K562 (cell line): Measurements from ENCODE around the gene EFEMP2. TPM values are rescaled to one million over a fixed set of nuclear protein-coding genes. Genes with fewer than 3 reads are reported as not detected.

Experiments used
- CBFA2T3 ChIP-seq: fragments of 450-650 bp; IDR thresholded peaks from 2 replicates; pipeline ENCODE4 v1.6.1; 2017
- ELF2 ChIP-seq: fragments of 250-450 bp; sonication (Bioruptor Pico); IDR thresholded peaks from 2 replicates; pipeline ENCODE4 v1.5.0; 2021; ENCODE audit warnings: mild to moderate bottlenecking
- GATA2 ChIP-seq: sonication (generic); formaldehyde crosslinking; IDR thresholded peaks from 2 replicates; pipeline ENCODE4 v1.4.0; 2020; ENCODE audit warnings: mild to moderate bottlenecking, missing genetic modification reagents
- HEY1 ChIP-seq: fragments of 250-450 bp; sonication (Bioruptor Pico); IDR thresholded peaks from 2 replicates; pipeline ENCODE4 v1.5.0; 2020; ENCODE audit warnings: mild to moderate bottlenecking, moderate library complexity, borderline replicate concordance
- LCOR ChIP-seq: sonication (generic); formaldehyde crosslinking; IDR thresholded peaks from 2 replicates; pipeline ENCODE4 v1.8.0; 2022; ENCODE audit warnings: mild to moderate bottlenecking, missing genetic modification reagents
- MYNN ChIP-seq, 2 experiments: sonication (generic); formaldehyde crosslinking in 1 of 2; IDR thresholded peaks; 2 replicates each; pipeline versions ENCODE4 v1.5.0 to v1.6.1; 2016 to 2020; ENCODE audit warnings: antibody characterized with exemption in 1 of 2, missing genetic modification reagents in 1 of 2
- PHTF2 ChIP-seq: fragments of 250-450 bp; sonication (Bioruptor Pico); IDR thresholded peaks from 2 replicates; pipeline ENCODE4 v1.5.0; 2021; ENCODE audit warnings: mild to moderate bottlenecking
- POLR2AphosphoS2 ChIP-seq: IDR thresholded peaks from 2 replicates; pipeline ENCODE4 v1.6.1; 2012; ENCODE audit warnings: low read length, improper control_type of control experiment
- SMARCC2 ChIP-seq: fragments of 450-650 bp; IDR thresholded peaks from 2 replicates; pipeline ENCODE4 v1.6.1; 2017; ENCODE audit warnings: antibody characterized with exemption, moderate library complexity, mild to moderate bottlenecking, low read depth
- ZBED1 ChIP-seq: IDR thresholded peaks from 2 replicates; pipeline ENCODE4 v1.6.1; 2014
- ZNF23 ChIP-seq: fragments of 250-450 bp; sonication (Bioruptor Pico); IDR thresholded peaks from 2 replicates; pipeline ENCODE4 v1.4.0; 2020; ENCODE audit warnings: mild to moderate bottlenecking
- ZNF347 ChIP-seq: fragments of 450-650 bp; formaldehyde crosslinking; IDR thresholded peaks from 2 replicates; pipeline ENCODE4 v1.4.0; 2020; ENCODE audit warnings: low read depth, mild to moderate bottlenecking, moderate library complexity
- ZNF408 ChIP-seq: fragments of 250-450 bp; sonication (Bioruptor Pico); IDR thresholded peaks from 2 replicates; pipeline ENCODE4 v1.4.0; 2020; ENCODE audit warnings: low read depth, mild to moderate bottlenecking, moderate library complexity
- polyA plus RNA-seq, 8 experiments: library from polyadenylated mRNA; depleted of rRNA in 4 of 8; stranded (reverse) in 5 of 8; unstranded in 3 of 8; fragments of >200 nt; fragmentation: Nextera tagmentation in 2 of 8; fragmentation: Illumina TruSeq in 1 of 8; extraction: Ambion mirVana in 2 of 8; extraction: Trizol in 1 of 8; gene quantifications; 2 replicates each; pipeline versions ENCODE4 v1.2.1 to v1.2.3, GENCODE V29; 2011 to 2014; ENCODE audit warnings: inconsistent platforms in 1 of 8, missing spikeins in 1 of 8
- total RNA-seq, 7 experiments: library from RNA; depleted of rRNA in 6 of 7; stranded (reverse); fragments of >200 nt in 6 of 7; fragmentation: Illumina TruSeq in 2 of 7; extraction: Trizol in 2 of 7; gene quantifications; 2 replicates each; pipeline versions ENCODE4 v1.2.1 to v1.2.3, GENCODE V29; 2011 to 2021; ENCODE audit warnings: low replicate concordance in 1 of 7
- TF ChIP-seq, protein P1 (sequence below), 2 experiments: fragments of 450-650 bp in 1 of 2; sonication (generic) in 1 of 2; formaldehyde crosslinking in 1 of 2; IDR thresholded peaks; 2 replicates each; pipeline versions ENCODE4 v1.7.1 to v1.9.0; 2016 to 2022; ENCODE audit warnings: inconsistent platforms in 1 of 2, mild to moderate bottlenecking in 1 of 2, missing genetic modification reagents in 1 of 2
- TF ChIP-seq, protein P2 (sequence below): fragments of 250-450 bp; sonication (Bioruptor Pico); IDR thresholded peaks from 2 replicates; pipeline ENCODE4 v1.5.0; 2021; ENCODE audit warnings: mild to moderate bottlenecking, moderate library complexity

EFEMP2 gene
- total and polyA plus RNA-seq, 9 of the 15 experiments (the other 6 are each of a cell fraction or from before 2014, with no cell fraction given): 0.07 to 2.9 (median 0.69) TPM; not detected in 1

DNA sequence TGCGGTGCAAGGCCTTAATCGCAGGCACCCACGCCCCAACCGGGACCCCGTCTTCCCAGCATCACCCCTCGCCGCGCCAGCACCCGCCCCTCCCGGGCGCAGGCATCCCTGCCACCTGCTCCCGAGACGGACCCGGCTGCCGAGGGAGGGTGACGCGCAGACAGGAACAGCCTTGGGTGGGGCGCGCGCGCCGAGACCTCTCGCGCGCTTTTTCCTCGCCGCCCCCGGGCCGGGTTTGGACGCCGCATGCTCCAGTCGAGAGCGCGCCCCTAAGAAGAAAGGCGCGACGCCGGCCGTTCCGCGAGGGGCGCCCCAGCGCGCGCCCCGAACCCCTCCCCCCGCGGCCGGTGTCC lies 15.1 kb downstream of the EFEMP2 start (continued):
- TF ChIP-seq, protein P1, sequence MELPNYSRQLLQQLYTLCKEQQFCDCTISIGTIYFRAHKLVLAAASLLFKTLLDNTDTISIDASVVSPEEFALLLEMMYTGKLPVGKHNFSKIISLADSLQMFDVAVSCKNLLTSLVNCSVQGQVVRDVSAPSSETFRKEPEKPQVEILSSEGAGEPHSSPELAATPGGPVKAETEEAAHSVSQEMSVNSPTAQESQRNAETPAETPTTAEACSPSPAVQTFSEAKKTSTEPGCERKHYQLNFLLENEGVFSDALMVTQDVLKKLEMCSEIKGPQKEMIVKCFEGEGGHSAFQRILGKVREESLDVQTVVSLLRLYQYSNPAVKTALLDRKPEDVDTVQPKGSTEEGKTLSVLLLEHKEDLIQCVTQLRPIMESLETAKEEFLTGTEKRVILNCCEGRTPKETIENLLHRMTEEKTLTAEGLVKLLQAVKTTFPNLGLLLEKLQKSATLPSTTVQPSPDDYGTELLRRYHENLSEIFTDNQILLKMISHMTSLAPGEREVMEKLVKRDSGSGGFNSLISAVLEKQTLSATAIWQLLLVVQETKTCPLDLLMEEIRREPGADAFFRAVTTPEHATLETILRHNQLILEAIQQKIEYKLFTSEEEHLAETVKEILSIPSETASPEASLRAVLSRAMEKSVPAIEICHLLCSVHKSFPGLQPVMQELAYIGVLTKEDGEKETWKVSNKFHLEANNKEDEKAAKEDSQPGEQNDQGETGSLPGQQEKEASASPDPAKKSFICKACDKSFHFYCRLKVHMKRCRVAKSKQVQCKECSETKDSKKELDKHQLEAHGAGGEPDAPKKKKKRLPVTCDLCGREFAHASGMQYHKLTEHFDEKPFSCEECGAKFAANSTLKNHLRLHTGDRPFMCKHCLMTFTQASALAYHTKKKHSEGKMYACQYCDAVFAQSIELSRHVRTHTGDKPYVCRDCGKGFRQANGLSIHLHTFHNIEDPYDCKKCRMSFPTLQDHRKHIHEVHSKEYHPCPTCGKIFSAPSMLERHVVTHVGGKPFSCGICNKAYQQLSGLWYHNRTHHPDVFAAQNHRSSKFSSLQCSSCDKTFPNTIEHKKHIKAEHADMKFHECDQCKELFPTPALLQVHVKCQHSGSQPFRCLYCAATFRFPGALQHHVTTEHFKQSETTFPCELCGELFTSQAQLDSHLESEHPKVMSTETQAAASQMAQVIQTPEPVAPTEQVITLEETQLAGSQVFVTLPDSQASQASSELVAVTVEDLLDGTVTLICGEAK (IDR thresholded peaks at IDR 0.05): no peak
- TF ChIP-seq, protein P1 (CRISPR knock-in tag; IDR thresholded peaks at IDR 0.05): no peak
- no peak for TF ChIP-seq PHTF2
- TF ChIP-seq ZNF408 (CRISPR knock-in tag): no peak
- no peak for TF ChIP-seq GATA2 (CRISPR knock-in tag)
- TF ChIP-seq ELF2 (CRISPR knock-in tag): no peak
- TF ChIP-seq ZBED1: no peak
- TF ChIP-seq ZNF23 (CRISPR knock-in tag): no peak
- no peak for TF ChIP-seq SMARCC2
- TF ChIP-seq, protein P2, sequence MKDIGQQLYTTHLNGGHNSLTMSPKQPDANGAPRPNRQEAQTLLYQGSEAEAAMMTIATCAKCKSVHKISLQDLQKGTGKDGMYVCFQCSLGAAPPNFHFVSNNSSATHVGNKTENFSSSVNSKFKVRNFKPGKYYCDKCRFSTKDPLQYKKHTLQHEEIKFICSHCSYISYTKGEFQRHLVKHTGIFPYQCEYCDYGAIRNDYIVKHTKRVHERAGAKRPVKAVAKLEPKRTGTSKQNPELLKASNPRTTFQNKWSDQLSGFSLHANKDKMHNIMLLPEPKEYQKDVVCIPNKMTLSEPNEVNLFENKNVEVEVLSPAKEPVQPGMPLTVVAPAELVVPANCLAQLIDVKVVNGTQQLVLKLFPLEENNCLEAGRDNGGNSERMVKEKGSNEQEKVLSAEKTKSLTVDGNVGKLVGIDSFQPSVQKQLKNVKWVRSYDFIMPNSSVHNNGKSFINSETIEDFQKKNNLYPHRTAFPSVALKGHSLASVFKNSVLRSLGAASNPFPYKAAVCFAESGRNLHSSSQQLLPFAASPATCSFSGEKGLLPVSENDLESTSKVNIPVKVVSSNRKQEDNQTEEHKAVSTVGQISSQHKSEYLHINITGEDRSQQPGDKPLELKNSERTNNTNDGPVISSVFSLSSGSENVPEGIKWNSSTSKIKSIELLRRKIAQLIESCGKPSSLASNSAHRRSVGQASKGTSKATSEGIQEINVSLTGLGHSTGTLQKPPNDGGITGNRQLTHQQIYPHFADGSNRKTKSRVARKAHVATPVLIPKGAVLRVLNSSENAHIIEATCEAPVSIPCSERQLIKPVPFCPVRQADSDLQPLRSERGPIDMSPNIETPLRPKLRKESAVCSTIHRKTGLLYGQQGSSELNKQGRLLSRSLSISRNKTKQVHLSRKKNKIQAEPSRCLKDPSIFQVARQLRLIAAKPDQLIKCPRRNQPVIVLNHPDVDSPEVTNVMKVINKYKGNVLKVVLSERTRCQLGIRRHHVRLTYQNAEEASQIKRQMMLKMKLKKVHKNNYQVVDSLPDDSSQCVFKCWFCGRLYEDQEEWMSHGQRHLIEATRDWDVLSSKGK (CRISPR knock-in tag): no peak
- no peak for TF ChIP-seq POLR2AphosphoS2
- TF ChIP-seq MYNN (IDR thresholded peaks at IDR 0.05): no peak
- TF ChIP-seq MYNN (CRISPR knock-in tag; IDR thresholded peaks at IDR 0.05): no peak
- TF ChIP-seq LCOR (CRISPR knock-in tag): no peak
- TF ChIP-seq ZNF347 (CRISPR knock-in tag): no peak
- no peak for TF ChIP-seq HEY1 (CRISPR knock-in tag)
- no peak for TF ChIP-seq CBFA2T3
